Large intestine (tissue), 3 donors: Measurements from ENCODE around the gene EDN2. TPM values are rescaled to one million over a fixed set of nuclear protein-coding genes. Genes with fewer than 3 reads are reported as not detected.

Source experiments
- DNase-seq, 2 donors: peaks; one replicate each; pipeline versions ENCODE4 v3.0.0 to v3.0.0-alpha.2; 2013
- H3K27ac ChIP-seq: one replicate; pipeline ENCODE4 v1.5.1; 2013; ENCODE audit warnings: low read length
- H3K27me3 ChIP-seq: 2 replicates; pipeline ENCODE4 v1.6.1; 2013; ENCODE audit warnings: low read length; ENCODE audit not compliant: control insufficient read depth, insufficient read depth
- H3K36me3 ChIP-seq: 2 replicates; pipeline ENCODE4 v1.6.1; 2013; ENCODE audit warnings: low read length; ENCODE audit not compliant: control insufficient read depth, insufficient read depth
- H3K4me1 ChIP-seq: one replicate; pipeline ENCODE4 v1.6.1; 2013; ENCODE audit warnings: low read length; ENCODE audit not compliant: control insufficient read depth, insufficient read depth
- H3K4me3 ChIP-seq: one replicate; pipeline ENCODE4 v1.5.1; 2013; ENCODE audit warnings: low read length
- H3K9me3 ChIP-seq: one replicate; pipeline ENCODE4 v1.6.1; 2013; ENCODE audit warnings: mild to moderate bottlenecking, low read depth, low read length, moderate library complexity; ENCODE audit not compliant: control insufficient read depth
- WGBS: methylation state at CpG from one replicate; pipeline ENCODE4 v1.1.5; 2013; ENCODE audit warnings: low lambda C conversion rate; ENCODE audit not compliant: insufficient coverage; 5-methylcytosine and 5-hydroxymethylcytosine counted together
- polyA plus RNA-seq: library from polyadenylated mRNA; unstranded; fragments of 120-200 nt; gene quantifications from one replicate; pipeline ENCODE4 v1.2.1, GENCODE V29; 2013

Gene EDN2
- polyA plus RNA-seq, 1 donor = 0.51 TPM

GRCh38 chr1:41462680-41463004, 21.8 kb downstream of the EDN2 start:
- Histone ChIP-seq H3K36me3 (no peaks in the 10 kb centered on the region), H3K4me1 (peaks cover 50% of the 10 kb centered on the region), H3K4me3 (no peak overlapping the region), H3K27ac (peak overlapping the region; percentile 71), H3K9me3 (no peaks in the 10 kb centered on the region), H3K27me3 (no peaks in the 10 kb centered on the region)
- no CpG with 5 or more reads among the region's 2 CpGs for WGBS
- no peak for DNase-seq

- Histone ChIP-seq H3K4me1 (peaks cover 50% of the 10 kb centered on the region), H3K4me3 (no peak overlapping the region), H3K36me3 (no peaks in the 10 kb centered on the region), H3K27me3 (no peaks in the 10 kb centered on the region), H3K27ac (peak overlapping the region; percentile 71), H3K9me3 (no peaks in the 10 kb centered on the region)
- 80% methylated on average over 1 of the region's 4 CpGs for WGBS
- peak; percentile 82 to 90 for DNase-seq
Measured at GRCh38 chr1:41461790-41462679, 22.4 kb downstream of the EDN2 start.

- no CpG with 5 or more reads among the region's 10 CpGs for WGBS
- H3K27ac ChIP-seq = no peak overlapping the region
- no peaks in the 10 kb centered on the region for H3K9me3 ChIP-seq
- no peak for DNase-seq
- H3K27me3 ChIP-seq = no peaks in the 10 kb centered on the region
- H3K4me3 ChIP-seq = no peak overlapping the region
- H3K4me1 ChIP-seq = peaks cover 50% of the 10 kb centered on the region
- no peaks in the 10 kb centered on the region for H3K36me3 ChIP-seq
Measured at GRCh38 chr1:41456847-41457540, 27.5 kb downstream of the EDN2 start.

GRCh38 chr1:41455479-41456332, 28.8 kb downstream of the EDN2 start:
- 92% methylated on average over 2 of the region's 8 CpGs for WGBS
- H3K4me1 ChIP-seq = peaks cover 39% of the 10 kb centered on the region

GRCh38 chr1:41454406-41454805, 30.1 kb downstream of the EDN2 start:
- H3K36me3 ChIP-seq = no peaks in the 10 kb centered on the region
- H3K4me3 ChIP-seq = no peak overlapping the region
- no peaks in the 10 kb centered on the region for H3K27me3 ChIP-seq
- peaks cover 45% of the 10 kb centered on the region for H3K4me1 ChIP-seq
- H3K27ac ChIP-seq = no peak overlapping the region
- no CpG with 5 or more reads among the region's 6 CpGs for WGBS
- H3K9me3 ChIP-seq = no peaks in the 10 kb centered on the region
- peak in 1 of 2 donors; percentile 41 for DNase-seq

More at GRCh38 chr1:41455479-41456332, 28.8 kb downstream of the EDN2 start:
- Histone ChIP-seq H3K9me3 (no peaks in the 10 kb centered on the region), H3K36me3 (no peaks in the 10 kb centered on the region), H3K4me3 (no peak overlapping the region), H3K27me3 (no peaks in the 10 kb centered on the region), H3K27ac (no peak overlapping the region)
- no peak for DNase-seq

GRCh38 chr1:41452704-41453290, 31.7 kb downstream of the EDN2 start:
- Histone ChIP-seq H3K4me1 (peaks cover 55% of the 10 kb centered on the region), H3K36me3 (no peaks in the 10 kb centered on the region), H3K27ac (no peak overlapping the region), H3K4me3 (no peak overlapping the region), H3K27me3 (no peaks in the 10 kb centered on the region), H3K9me3 (no peaks in the 10 kb centered on the region)
- DNase-seq = peak in 1 of 2 donors; percentile 58
- WGBS = no CpG with 5 or more reads among the region's 11 CpGs

GRCh38 chr1:41450747-41451285, 33.7 kb downstream of the EDN2 start:
- Histone ChIP-seq H3K9me3 (no peaks in the 10 kb centered on the region), H3K27ac (no peak overlapping the region), H3K4me3 (no peak overlapping the region), H3K4me1 (peaks cover 47% of the 10 kb centered on the region), H3K27me3 (no peaks in the 10 kb centered on the region), H3K36me3 (no peaks in the 10 kb centered on the region)
- DNase-seq = no peak
- WGBS = no CpG with 5 or more reads among the region's 9 CpGs

- Histone ChIP-seq H3K27ac (no peak overlapping the region), H3K4me1 (peaks cover 44% of the 10 kb centered on the region), H3K36me3 (no peaks in the 10 kb centered on the region), H3K4me3 (no peak overlapping the region), H3K27me3 (no peaks in the 10 kb centered on the region), H3K9me3 (peaks cover 2% of the 10 kb centered on the region)
- 20% methylated on average over 1 of the region's 10 CpGs for WGBS
- DNase-seq = no peak
Measured at GRCh38 chr1:41449326-41449921, 35.1 kb downstream of the EDN2 start.

GRCh38 chr1:41448821-41449220, 35.7 kb downstream of the EDN2 start:
- peaks cover 4% of the 10 kb centered on the region for H3K9me3 ChIP-seq
- no peak for DNase-seq
- no peak overlapping the region for H3K27ac ChIP-seq
- H3K4me3 ChIP-seq = no peak overlapping the region
- no peaks in the 10 kb centered on the region for H3K36me3 ChIP-seq
- no peaks in the 10 kb centered on the region for H3K27me3 ChIP-seq
- H3K4me1 ChIP-seq = peaks cover 38% of the 10 kb centered on the region
- no CpG with 5 or more reads among the region's 4 CpGs for WGBS
